Cerebellar nuclear complex (tissue), 1 donor: ENCODE measurements around the gene AFF3.
"Not testable (repeated sequence)": the region's sequence is repeated elsewhere in the genome, so short reads cannot be mapped to it uniquely, and the experiment has no call there.

ENCODE experiments used
- DNase-seq, 2 experiments: peaks; one replicate each; lab custom pipeline; 2025; lab: John Stamatoyannopoulos, UW

AFF3 gene

GRCh38 chr2:100107906-100108647, 34.3 kb downstream of the AFF3 start:
- DNase-seq, result peak; percentile 9 to 44

- no peak for DNase-seq
These were observed 35.0 kb downstream of the AFF3 start for GRCh38 chr2:100107440-100107839.

DNA sequence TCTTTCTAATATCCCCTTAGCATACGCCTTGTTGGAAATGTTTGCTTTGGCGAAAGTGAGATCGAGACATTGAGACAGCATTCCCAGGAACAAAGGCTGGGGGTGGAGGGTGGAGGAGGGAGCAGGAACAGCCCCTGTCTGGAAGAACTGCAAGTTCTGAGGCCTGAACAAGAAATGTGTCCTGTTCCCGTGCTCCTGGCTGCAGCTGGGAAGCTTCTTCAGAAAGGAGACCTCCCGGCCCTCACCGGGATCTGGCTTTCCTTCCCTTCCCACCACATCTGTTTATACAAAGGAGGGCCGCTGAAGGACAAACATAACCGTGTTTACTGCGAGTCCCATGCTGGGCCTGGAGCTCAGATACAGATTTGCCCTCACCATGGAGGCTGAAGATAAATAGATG, 35.9 kb downstream of the AFF3 start:
- DNase-seq, result no peak

- no peak for DNase-seq
These were observed 36.7 kb downstream of the AFF3 start for GRCh38 chr2:100105678-100106054.

GRCh38 chr2:100104718-100105677, 37.4 kb downstream of the AFF3 start:
- no peak for DNase-seq

DNA sequence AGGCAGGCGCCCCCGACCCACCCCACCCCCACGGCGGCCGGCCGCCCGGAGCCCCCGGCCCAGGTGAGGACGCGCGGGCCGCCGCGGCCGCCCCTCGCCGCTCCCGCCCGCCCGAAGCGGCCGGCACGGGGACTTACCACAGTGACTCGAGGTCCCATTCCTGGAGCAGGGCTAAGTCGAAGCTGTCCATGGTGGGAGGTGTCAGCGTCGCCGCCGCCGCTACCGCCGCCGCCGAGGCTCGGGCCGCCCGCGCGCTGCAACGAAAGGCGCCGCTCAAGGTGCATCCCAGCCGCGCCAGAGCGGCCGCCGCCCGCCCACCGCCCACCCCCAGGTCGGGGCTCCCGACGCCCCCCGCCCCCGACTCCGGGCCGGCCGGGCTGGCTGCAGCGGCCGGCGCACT, 38.1 kb downstream of the AFF3 start:
- not testable (repeated sequence) for DNase-seq

DNA sequence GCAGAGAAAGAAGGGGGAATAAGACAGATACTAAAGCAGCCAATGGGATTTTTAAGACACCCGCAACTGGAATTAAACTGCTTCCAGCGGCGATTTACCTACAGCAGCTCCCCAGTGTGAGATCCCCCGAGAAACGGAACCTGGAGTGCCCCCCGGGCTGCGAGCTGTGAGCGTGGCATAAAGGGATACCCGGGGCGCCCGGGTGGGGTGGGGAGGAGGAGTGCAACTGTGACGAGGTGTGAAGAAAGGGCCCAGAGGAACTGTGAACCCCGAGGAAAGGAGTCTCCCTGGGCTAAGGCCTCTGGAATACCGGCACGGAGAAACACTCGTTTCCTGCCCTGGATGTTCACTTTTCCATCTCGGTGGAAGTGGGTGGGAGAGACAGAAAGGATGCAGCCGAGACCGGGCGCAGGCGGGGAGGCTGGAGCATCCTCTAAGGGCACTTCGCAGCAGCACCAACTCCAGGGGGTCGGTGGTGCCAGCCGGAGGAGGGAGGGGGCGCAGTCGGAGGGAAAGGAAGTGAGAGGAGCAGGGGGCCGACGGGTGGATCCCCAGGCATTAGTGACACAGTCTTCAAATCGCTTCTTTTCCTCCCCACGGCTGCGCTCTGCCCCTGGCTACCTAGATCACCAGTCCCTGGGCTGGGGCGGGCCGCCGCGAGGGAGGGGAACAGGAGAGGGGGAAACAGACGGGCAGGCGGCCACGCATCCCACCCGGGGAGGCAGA, 38.7 kb downstream of the AFF3 start:
- not testable (repeated sequence) for DNase-seq

GRCh38 chr2:100102466-100103180, 39.8 kb downstream of the AFF3 start:
- DNase-seq, result not testable (repeated sequence)

- not testable (repeated sequence) for DNase-seq
These were observed 43.5 kb downstream of the AFF3 start for GRCh38 chr2:100098855-100099254.

GRCh38 chr2:100097611-100098294, 44.6 kb downstream of the AFF3 start:
- DNase-seq, result not testable (repeated sequence)

- DNase-seq, result not testable (repeated sequence)
These were observed 46.5 kb downstream of the AFF3 start for GRCh38 chr2:100095845-100096244.

DNA sequence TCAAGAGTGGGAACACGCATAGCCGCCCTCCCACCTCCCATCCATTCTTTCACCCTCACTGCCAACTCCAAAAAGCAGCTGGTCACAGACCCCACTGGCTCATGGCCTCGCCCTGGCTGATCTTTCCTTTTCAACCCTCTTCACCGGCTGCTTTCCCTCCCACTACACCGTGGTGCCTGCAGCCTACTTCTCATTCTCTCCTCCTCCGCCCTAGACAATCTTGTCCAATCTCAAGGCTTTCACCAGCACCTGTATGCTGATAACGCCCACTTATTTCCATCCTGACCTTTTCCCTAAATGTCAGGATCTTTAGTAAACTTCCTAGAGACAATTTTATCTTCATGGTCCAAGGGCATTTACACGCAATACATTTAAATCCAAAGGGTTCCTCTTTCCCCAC, 50.6 kb downstream of the AFF3 start:
- not testable (repeated sequence) for DNase-seq

DNA sequence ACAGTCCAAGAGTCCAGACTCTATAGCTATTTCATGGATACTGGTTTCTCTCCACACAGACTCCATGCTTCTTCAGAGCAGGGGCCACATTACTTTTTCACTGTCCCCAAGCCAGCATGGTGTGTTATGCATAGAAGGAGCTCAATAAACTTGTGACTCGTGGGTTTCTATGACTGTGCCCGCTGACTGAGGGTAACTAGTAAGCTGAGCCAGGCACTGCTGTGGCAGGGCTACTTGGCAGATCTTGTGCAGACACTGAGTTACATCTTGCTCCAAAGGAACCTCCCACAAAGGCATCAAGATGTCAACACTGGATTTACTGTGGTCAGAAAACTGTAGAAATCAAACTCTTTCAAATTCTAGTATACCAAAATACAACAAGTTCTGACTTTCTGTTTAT, 56.6 kb downstream of the AFF3 start:
- DNase-seq, result not testable (repeated sequence)

GRCh38 chr2:100083421-100084216, 58.8 kb downstream of the AFF3 start:
- not testable (repeated sequence) for DNase-seq

- DNase-seq, result not testable (repeated sequence)
These were observed 60.0 kb downstream of the AFF3 start for GRCh38 chr2:100082302-100082978.

GRCh38 chr2:100077935-100078334, 64.5 kb downstream of the AFF3 start:
- no peak for DNase-seq

GRCh38 chr2:100077456-100077855, 64.9 kb downstream of the AFF3 start:
- no peak for DNase-seq

DNA sequence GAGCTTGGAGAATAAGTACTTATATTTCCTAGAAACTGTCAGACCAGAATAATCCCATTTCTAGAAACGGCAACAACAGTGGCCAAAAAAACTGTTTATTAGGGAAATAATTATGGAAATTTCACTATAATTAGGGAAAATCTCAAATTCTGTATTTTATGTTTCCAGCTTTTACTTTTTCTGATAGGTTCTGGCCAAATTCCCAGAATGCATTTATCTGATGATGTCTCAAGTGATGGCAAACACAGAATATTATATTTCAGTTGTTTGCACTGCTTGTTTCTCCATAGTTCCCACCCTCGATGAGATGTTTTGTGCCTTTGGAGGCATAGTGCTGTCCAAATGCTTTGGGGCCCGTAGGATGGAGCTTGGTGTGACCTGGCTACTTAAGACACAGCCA, 66.9 kb downstream of the AFF3 start:
- no peak for DNase-seq

DNA sequence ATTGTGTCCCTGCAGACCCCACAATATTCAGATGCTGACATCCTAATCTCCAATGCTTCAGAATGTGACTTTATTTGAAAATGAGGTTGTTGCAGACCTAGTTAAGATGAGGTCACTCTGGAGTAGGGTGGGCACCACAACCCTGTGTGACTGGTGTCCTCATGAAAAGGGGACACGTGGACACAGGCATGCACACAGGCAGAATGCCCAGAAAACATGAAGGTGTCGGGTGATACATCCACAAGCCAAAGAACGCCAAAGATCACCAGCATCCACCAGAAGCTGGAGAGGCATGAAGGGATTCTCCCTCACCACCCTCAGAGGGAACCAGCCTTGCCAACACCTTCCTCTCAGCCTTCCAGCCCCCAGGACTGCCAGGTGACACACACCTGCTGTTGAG, 69.3 kb downstream of the AFF3 start:
- DNase-seq, result no peak

DNA sequence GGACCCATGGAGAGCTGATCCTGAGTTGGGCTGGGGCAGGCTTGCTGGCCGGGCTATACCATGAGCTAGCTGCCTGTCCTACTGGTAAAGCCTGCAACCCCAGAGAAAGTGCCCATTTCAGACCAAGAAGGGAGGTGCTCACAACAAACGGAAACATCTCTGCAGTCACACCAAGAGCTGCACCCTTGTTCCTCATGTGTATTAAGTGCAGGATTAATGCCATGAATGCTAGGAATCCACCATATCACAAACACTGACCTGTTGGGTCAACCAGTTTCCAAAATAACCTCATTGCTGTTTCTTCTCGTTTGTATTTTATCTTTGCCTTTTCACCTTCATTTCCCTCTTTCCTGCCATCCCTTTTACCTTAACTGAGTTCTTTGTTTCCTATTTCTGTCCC, 69.9 kb downstream of the AFF3 start:
- no peak for DNase-seq
